ENCODE results near the gene SND1.
A peak's percentile ranks its signal among the peaks of the same experiment; 100 is the strongest.

SND1 gene

GRCh38 chr7:127708788-127709187, 56.8 kb downstream of the SND1 start:
- Histone ChIP-seq H3K27ac (ENCODE audit: low read depth, low read length) (no peak overlapping the region), H3K4me3 (ENCODE audit: low read depth, low read length) (no peak overlapping the region), H3K9ac (ENCODE audit: low read depth, low read length) (no peak overlapping the region), H3K9me3 (ENCODE audit: control insufficient read depth, insufficient read depth, low read length) (no peaks in the 10 kb centered on the region), H3K27me3 (ENCODE audit: control insufficient read depth, insufficient read depth, low read length) (no peaks in the 10 kb centered on the region), H3K4me1 (ENCODE audit: control insufficient read depth, insufficient read depth, low read length) (no peaks in the 10 kb centered on the region), H3K36me3 (ENCODE audit: control insufficient read depth, insufficient read depth, low read length) (peaks cover 95% of the 10 kb centered on the region)

- Histone ChIP-seq H3K36me3 (ENCODE audit: control insufficient read depth, insufficient read depth, low read length) (peaks cover 89% of the 10 kb centered on the region), H3K4me1 (ENCODE audit: control insufficient read depth, insufficient read depth, low read length) (no peaks in the 10 kb centered on the region), H3K9me3 (ENCODE audit: control insufficient read depth, insufficient read depth, low read length) (no peaks in the 10 kb centered on the region), H3K4me3 (ENCODE audit: low read depth, low read length) (no peak overlapping the region), H3K27me3 (ENCODE audit: control insufficient read depth, insufficient read depth, low read length) (no peaks in the 10 kb centered on the region), H3K27ac (ENCODE audit: low read depth, low read length) (no peak overlapping the region), H3K9ac (ENCODE audit: low read depth, low read length) (no peak overlapping the region)
Observed at GRCh38 chr7:127710635-127711034, 58.6 kb downstream of the SND1 start.

GRCh38 chr7:127711872-127712271, 59.9 kb downstream of the SND1 start:
- Histone ChIP-seq H3K9ac (ENCODE audit: low read depth, low read length) (no peak overlapping the region), H3K4me1 (ENCODE audit: control insufficient read depth, insufficient read depth, low read length) (no peaks in the 10 kb centered on the region), H3K4me3 (ENCODE audit: low read depth, low read length) (no peak overlapping the region), H3K27ac (ENCODE audit: low read depth, low read length) (no peak overlapping the region), H3K9me3 (ENCODE audit: control insufficient read depth, insufficient read depth, low read length) (no peaks in the 10 kb centered on the region), H3K27me3 (ENCODE audit: control insufficient read depth, insufficient read depth, low read length) (no peaks in the 10 kb centered on the region), H3K36me3 (ENCODE audit: control insufficient read depth, insufficient read depth, low read length) (peaks cover 85% of the 10 kb centered on the region)

- H3K27ac ChIP-seq (ENCODE audit: low read depth, low read length): no peak overlapping the region
- peaks cover 83% of the 10 kb centered on the region for H3K36me3 ChIP-seq (ENCODE audit: control insufficient read depth, insufficient read depth, low read length)
- H3K4me1 ChIP-seq (ENCODE audit: control insufficient read depth, insufficient read depth, low read length): no peaks in the 10 kb centered on the region
- H3K9me3 ChIP-seq (ENCODE audit: control insufficient read depth, insufficient read depth, low read length): no peaks in the 10 kb centered on the region
- no peak overlapping the region for H3K4me3 ChIP-seq (ENCODE audit: low read depth, low read length)
- no peaks in the 10 kb centered on the region for H3K27me3 ChIP-seq (ENCODE audit: control insufficient read depth, insufficient read depth, low read length)
- H3K9ac ChIP-seq (ENCODE audit: low read depth, low read length): no peak overlapping the region
Observed at GRCh38 chr7:127713006-127713405, 61.0 kb downstream of the SND1 start.

- H3K27me3 ChIP-seq (ENCODE audit: control insufficient read depth, insufficient read depth, low read length): no peaks in the 10 kb centered on the region
- H3K36me3 ChIP-seq (ENCODE audit: control insufficient read depth, insufficient read depth, low read length): peaks cover 82% of the 10 kb centered on the region
- no peak overlapping the region for H3K9ac ChIP-seq (ENCODE audit: low read depth, low read length)
- H3K4me1 ChIP-seq (ENCODE audit: control insufficient read depth, insufficient read depth, low read length): no peaks in the 10 kb centered on the region
- no peak overlapping the region for H3K4me3 ChIP-seq (ENCODE audit: low read depth, low read length)
- no peak overlapping the region for H3K27ac ChIP-seq (ENCODE audit: low read depth, low read length)
- H3K9me3 ChIP-seq (ENCODE audit: control insufficient read depth, insufficient read depth, low read length): no peaks in the 10 kb centered on the region
Observed at GRCh38 chr7:127713758-127714157, 61.8 kb downstream of the SND1 start.

- H3K4me3 ChIP-seq (ENCODE audit: low read depth, low read length): no peak overlapping the region
- no peaks in the 10 kb centered on the region for H3K27me3 ChIP-seq (ENCODE audit: control insufficient read depth, insufficient read depth, low read length)
- H3K36me3 ChIP-seq (ENCODE audit: control insufficient read depth, insufficient read depth, low read length): peaks cover 81% of the 10 kb centered on the region
- H3K9me3 ChIP-seq (ENCODE audit: control insufficient read depth, insufficient read depth, low read length): no peaks in the 10 kb centered on the region
- H3K9ac ChIP-seq (ENCODE audit: low read depth, low read length): no peak overlapping the region
- no peak overlapping the region for H3K27ac ChIP-seq (ENCODE audit: low read depth, low read length)
- H3K4me1 ChIP-seq (ENCODE audit: control insufficient read depth, insufficient read depth, low read length): no peaks in the 10 kb centered on the region
Observed at GRCh38 chr7:127715272-127715671, 63.3 kb downstream of the SND1 start.

- Histone ChIP-seq H3K27me3 (ENCODE audit: control insufficient read depth, insufficient read depth, low read length) (no peaks in the 10 kb centered on the region), H3K36me3 (ENCODE audit: control insufficient read depth, insufficient read depth, low read length) (peaks cover 81% of the 10 kb centered on the region), H3K4me1 (ENCODE audit: control insufficient read depth, insufficient read depth, low read length) (no peaks in the 10 kb centered on the region), H3K4me3 (ENCODE audit: low read depth, low read length) (no peak overlapping the region), H3K27ac (ENCODE audit: low read depth, low read length) (no peak overlapping the region), H3K9ac (ENCODE audit: low read depth, low read length) (no peak overlapping the region), H3K9me3 (ENCODE audit: control insufficient read depth, insufficient read depth, low read length) (no peaks in the 10 kb centered on the region)
Observed at GRCh38 chr7:127715901-127716300, 63.9 kb downstream of the SND1 start.

GRCh38 chr7:127717502-127718339, 65.7 kb downstream of the SND1 start:
- no peak overlapping the region for H3K27ac ChIP-seq (ENCODE audit: low read depth, low read length)
- H3K27me3 ChIP-seq (ENCODE audit: control insufficient read depth, insufficient read depth, low read length): no peaks in the 10 kb centered on the region
- H3K36me3 ChIP-seq (ENCODE audit: control insufficient read depth, insufficient read depth, low read length): peaks cover 83% of the 10 kb centered on the region
- H3K4me3 ChIP-seq (ENCODE audit: low read depth, low read length): no peak overlapping the region
- no peak overlapping the region for H3K9ac ChIP-seq (ENCODE audit: low read depth, low read length)
- H3K4me1 ChIP-seq (ENCODE audit: control insufficient read depth, insufficient read depth, low read length): no peaks in the 10 kb centered on the region
- no peaks in the 10 kb centered on the region for H3K9me3 ChIP-seq (ENCODE audit: control insufficient read depth, insufficient read depth, low read length)

- Histone ChIP-seq H3K4me1 (ENCODE audit: control insufficient read depth, insufficient read depth, low read length) (no peaks in the 10 kb centered on the region), H3K27me3 (ENCODE audit: control insufficient read depth, insufficient read depth, low read length) (no peaks in the 10 kb centered on the region), H3K27ac (ENCODE audit: low read depth, low read length) (no peak overlapping the region), H3K36me3 (ENCODE audit: control insufficient read depth, insufficient read depth, low read length) (peaks cover 83% of the 10 kb centered on the region), H3K4me3 (ENCODE audit: low read depth, low read length) (no peak overlapping the region), H3K9me3 (ENCODE audit: control insufficient read depth, insufficient read depth, low read length) (no peaks in the 10 kb centered on the region), H3K9ac (ENCODE audit: low read depth, low read length) (no peak overlapping the region)
Observed at GRCh38 chr7:127718340-127718679, 66.3 kb downstream of the SND1 start.

GRCh38 chr7:127726476-127726875, 74.5 kb downstream of the SND1 start:
- H3K36me3 ChIP-seq (ENCODE audit: control insufficient read depth, insufficient read depth, low read length): peaks cover 61% of the 10 kb centered on the region

GRCh38 chr7:127730658-127731276, 78.8 kb downstream of the SND1 start:
- Histone ChIP-seq H3K4me3 (ENCODE audit: low read depth, low read length) (no peak overlapping the region), H3K9ac (ENCODE audit: low read depth, low read length) (no peak overlapping the region), H3K27ac (ENCODE audit: low read depth, low read length) (no peak overlapping the region), H3K9me3 (ENCODE audit: control insufficient read depth, insufficient read depth, low read length) (no peaks in the 10 kb centered on the region), H3K4me1 (ENCODE audit: control insufficient read depth, insufficient read depth, low read length) (peaks cover 34% of the 10 kb centered on the region), H3K36me3 (ENCODE audit: control insufficient read depth, insufficient read depth, low read length) (peaks cover 59% of the 10 kb centered on the region), H3K27me3 (ENCODE audit: control insufficient read depth, insufficient read depth, low read length) (no peaks in the 10 kb centered on the region)

More at GRCh38 chr7:127726476-127726875, 74.5 kb downstream of the SND1 start:
- H3K27me3 ChIP-seq (ENCODE audit: control insufficient read depth, insufficient read depth, low read length): peaks cover 11% of the 10 kb centered on the region; the same call in 1 of the 2 replicates
- peak overlapping the region; percentile 68 for H3K27ac ChIP-seq (ENCODE audit: low read depth, low read length)
- H3K9ac ChIP-seq (ENCODE audit: low read depth, low read length): no peak overlapping the region
- no peaks in the 10 kb centered on the region for H3K9me3 ChIP-seq (ENCODE audit: control insufficient read depth, insufficient read depth, low read length)
- H3K4me3 ChIP-seq (ENCODE audit: low read depth, low read length): no peak overlapping the region
- H3K4me1 ChIP-seq (ENCODE audit: control insufficient read depth, insufficient read depth, low read length): peaks cover 45% of the 10 kb centered on the region

Measured in HUES48 (cell line).